ENCODE measurements around the gene PSMB9.

Gene PSMB9

GRCh38 chr6:32886681-32887383, 32.8 kb downstream of the PSMB9 start:
- Histone ChIP-seq H3K36me3 (ENCODE audit: control insufficient read depth in 1 of 2, insufficient read depth in 2 of 2, low read length in 2 of 2) (no peaks in the 10 kb centered on the region), H3K4me3 (ENCODE audit: low read depth in 1 of 2, low read length in 2 of 2) (no peak overlapping the region), H3K9me3 (ENCODE audit: control insufficient read depth in 1 of 2, low read length in 2 of 2) (no peaks in the 10 kb centered on the region), H3K4me1 (ENCODE audit: control insufficient read depth in 1 of 2, insufficient read depth in 2 of 2, low read length in 2 of 2) (peaks cover 0 to 14% of the 10 kb centered on the region in 2 donors), H3K27ac (ENCODE audit: low read length) (peak overlapping the region; percentile 46), H3K27me3 (ENCODE audit: low read depth, low read length) (no peaks in the 10 kb centered on the region)

DNA sequence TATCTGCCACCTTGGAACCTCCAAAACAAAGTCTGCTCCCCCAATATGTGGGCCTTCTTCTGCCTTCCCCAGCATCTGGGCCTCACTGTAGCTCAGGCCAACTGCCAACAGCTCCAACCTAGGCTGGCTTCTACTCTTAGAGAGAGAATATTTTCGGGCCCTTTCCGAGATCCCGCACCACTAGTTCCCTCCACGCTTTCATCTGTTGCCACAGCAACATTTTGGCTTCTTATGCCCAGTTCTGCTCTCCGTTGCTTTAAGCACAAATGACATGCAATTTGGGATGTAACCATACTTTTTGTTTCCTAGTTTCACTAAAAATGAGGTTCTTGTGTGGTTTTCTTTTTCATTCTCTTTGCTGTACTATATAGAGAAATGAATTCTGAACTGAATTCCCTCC, 33.6 kb downstream of the PSMB9 start:
- H3K36me3 ChIP-seq (ENCODE audit: control insufficient read depth in 1 of 2, insufficient read depth in 2 of 2, low read length in 2 of 2): no peaks in the 10 kb centered on the region
- peaks cover 0 to 14% of the 10 kb centered on the region in 2 donors for H3K4me1 ChIP-seq (ENCODE audit: control insufficient read depth in 1 of 2, insufficient read depth in 2 of 2, low read length in 2 of 2)
- H3K27me3 ChIP-seq (ENCODE audit: low read depth, low read length): no peaks in the 10 kb centered on the region
- no peaks in the 10 kb centered on the region for H3K9me3 ChIP-seq (ENCODE audit: control insufficient read depth in 1 of 2, low read length in 2 of 2)
- H3K4me3 ChIP-seq (ENCODE audit: low read depth in 1 of 2, low read length in 2 of 2): no peak overlapping the region
- H3K27ac ChIP-seq (ENCODE audit: low read length): no peak overlapping the region

DNA sequence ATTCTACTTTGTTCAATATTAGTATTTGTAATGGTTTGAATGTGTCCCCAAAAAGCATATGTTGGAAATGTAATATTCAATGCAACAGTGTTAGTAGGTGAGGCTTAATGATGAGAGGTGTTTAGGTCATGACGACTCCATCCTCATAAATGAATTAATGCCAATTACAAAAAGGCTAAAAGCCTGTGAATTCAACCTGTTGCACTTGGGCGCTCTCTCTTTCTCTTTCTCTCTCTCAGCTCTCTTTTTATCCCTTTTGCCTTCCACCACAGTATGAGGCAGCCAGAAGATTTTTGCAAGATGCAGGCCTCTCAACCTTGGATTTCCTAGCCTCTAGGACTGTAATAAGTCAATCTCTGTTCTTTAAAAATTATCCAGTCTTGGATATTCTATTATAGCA, 34.6 kb downstream of the PSMB9 start:
- Histone ChIP-seq H3K4me3 (ENCODE audit: low read depth in 1 of 2, low read length in 2 of 2) (no peak overlapping the region), H3K4me1 (ENCODE audit: control insufficient read depth in 1 of 2, insufficient read depth in 2 of 2, low read length in 2 of 2) (peaks cover 0 to 14% of the 10 kb centered on the region in 2 donors), H3K36me3 (ENCODE audit: control insufficient read depth in 1 of 2, insufficient read depth in 2 of 2, low read length in 2 of 2) (no peaks in the 10 kb centered on the region), H3K9me3 (ENCODE audit: control insufficient read depth in 1 of 2, low read length in 2 of 2) (no peaks in the 10 kb centered on the region), H3K27me3 (ENCODE audit: low read depth, low read length) (no peaks in the 10 kb centered on the region), H3K27ac (ENCODE audit: low read length) (no peak overlapping the region)

DNA sequence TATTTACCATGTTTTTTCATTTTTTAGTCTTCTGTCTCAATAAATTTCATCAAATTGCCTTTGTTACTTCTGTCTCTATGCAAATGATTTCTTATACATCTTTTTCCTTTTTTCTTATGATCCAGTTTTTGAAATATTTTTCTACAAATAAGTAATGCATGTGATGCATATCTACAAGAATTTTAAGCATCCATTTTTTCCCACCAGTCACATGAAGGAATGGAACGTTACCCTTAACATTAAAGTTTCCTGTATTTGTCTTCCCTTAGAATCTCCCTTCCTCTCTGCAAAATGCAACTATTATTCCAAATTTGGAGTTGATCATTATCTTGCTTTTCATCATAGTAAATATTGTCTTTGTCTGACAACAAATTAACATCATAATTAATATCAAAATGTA, 35.5 kb downstream of the PSMB9 start:
- H3K36me3 ChIP-seq (ENCODE audit: control insufficient read depth in 1 of 2, insufficient read depth in 2 of 2, low read length in 2 of 2): no peaks in the 10 kb centered on the region
- no peak overlapping the region for H3K4me3 ChIP-seq (ENCODE audit: low read depth in 1 of 2, low read length in 2 of 2)
- no peaks in the 10 kb centered on the region for H3K9me3 ChIP-seq (ENCODE audit: control insufficient read depth in 1 of 2, low read length in 2 of 2)
- no peaks in the 10 kb centered on the region for H3K27me3 ChIP-seq (ENCODE audit: low read depth, low read length)
- H3K4me1 ChIP-seq (ENCODE audit: control insufficient read depth in 1 of 2, insufficient read depth in 2 of 2, low read length in 2 of 2): peaks cover 0 to 14% of the 10 kb centered on the region in 2 donors
- H3K27ac ChIP-seq (ENCODE audit: low read length): no peak overlapping the region

GRCh38 chr6:32890831-32891230, 36.8 kb downstream of the PSMB9 start:
- Histone ChIP-seq H3K9me3 (ENCODE audit: control insufficient read depth in 1 of 2, low read length in 2 of 2) (no peaks in the 10 kb centered on the region), H3K27me3 (ENCODE audit: low read depth, low read length) (no peaks in the 10 kb centered on the region), H3K4me1 (ENCODE audit: control insufficient read depth in 1 of 2, insufficient read depth in 2 of 2, low read length in 2 of 2) (peaks cover 0 to 21% of the 10 kb centered on the region in 2 donors), H3K4me3 (ENCODE audit: low read depth in 1 of 2, low read length in 2 of 2) (no peak overlapping the region), H3K27ac (ENCODE audit: low read length) (no peak overlapping the region), H3K36me3 (ENCODE audit: control insufficient read depth in 1 of 2, insufficient read depth in 2 of 2, low read length in 2 of 2) (no peaks in the 10 kb centered on the region)

GRCh38 chr6:32894085-32895005, 40.4 kb downstream of the PSMB9 start:
- Histone ChIP-seq H3K9me3 (ENCODE audit: control insufficient read depth in 1 of 2, low read length in 2 of 2) (no peaks in the 10 kb centered on the region), H3K27ac (ENCODE audit: low read length) (peak overlapping the region; percentile 88), H3K4me3 (ENCODE audit: low read depth in 1 of 2, low read length in 2 of 2) (peak overlapping the region; percentile 86 to 89)

DNA sequence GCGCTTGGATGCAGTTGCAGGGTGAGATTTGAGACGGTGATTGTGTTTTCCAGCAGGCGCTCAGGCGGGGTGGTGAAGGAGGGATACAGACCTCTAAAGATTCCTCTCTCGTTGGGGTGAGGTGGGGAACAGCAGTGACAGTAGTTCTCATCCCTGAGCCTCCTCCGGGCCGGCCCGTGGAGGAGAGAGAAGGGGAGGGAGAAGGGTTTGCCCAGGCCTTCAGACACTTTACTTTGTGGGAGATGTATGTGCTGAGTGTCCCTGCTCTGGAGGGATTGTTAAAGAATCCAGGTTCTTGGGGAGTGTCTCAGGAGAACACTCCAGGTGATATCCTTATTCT, 41.0 kb downstream of the PSMB9 start:
- Histone ChIP-seq H3K4me3 (ENCODE audit: low read depth in 1 of 2, low read length in 2 of 2) (peak overlapping the region; percentile 86 to 89), H3K27me3 (ENCODE audit: low read depth, low read length) (no peaks in the 10 kb centered on the region), H3K27ac (ENCODE audit: low read length) (peak overlapping the region; percentile 88), H3K36me3 (ENCODE audit: control insufficient read depth in 1 of 2, insufficient read depth in 2 of 2, low read length in 2 of 2) (no peaks in the 10 kb centered on the region), H3K4me1 (ENCODE audit: control insufficient read depth in 1 of 2, insufficient read depth in 2 of 2, low read length in 2 of 2) (peaks cover 0 to 9% of the 10 kb centered on the region in 2 donors), H3K9me3 (ENCODE audit: control insufficient read depth in 1 of 2, low read length in 2 of 2) (no peaks in the 10 kb centered on the region)

More at GRCh38 chr6:32894085-32895005, 40.4 kb downstream of the PSMB9 start:
- H3K27me3 ChIP-seq (ENCODE audit: low read depth, low read length): no peaks in the 10 kb centered on the region
- H3K4me1 ChIP-seq (ENCODE audit: control insufficient read depth in 1 of 2, insufficient read depth in 2 of 2, low read length in 2 of 2): peaks cover 0 to 9% of the 10 kb centered on the region in 2 donors
- H3K36me3 ChIP-seq (ENCODE audit: control insufficient read depth in 1 of 2, insufficient read depth in 2 of 2, low read length in 2 of 2): no peaks in the 10 kb centered on the region

DNA sequence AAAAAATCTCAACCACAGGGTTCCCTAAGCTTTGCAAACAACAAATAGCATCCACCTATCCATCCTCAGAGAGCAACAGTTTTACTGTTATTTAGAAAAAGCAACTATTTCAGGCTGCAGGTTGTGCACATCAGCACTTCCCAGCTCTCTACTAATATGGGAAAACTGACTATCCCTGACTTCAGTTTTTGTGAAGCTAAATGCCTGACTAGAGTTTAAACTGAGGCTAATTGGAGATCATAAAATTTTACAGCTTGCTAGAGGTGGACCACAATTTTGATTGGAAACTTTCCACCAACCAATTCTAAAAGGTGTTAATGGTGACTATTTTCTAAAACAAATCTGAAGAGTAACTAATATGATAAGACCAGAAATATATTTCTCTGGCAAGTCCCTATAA, 50.0 kb downstream of the PSMB9 start:
- H3K36me3 ChIP-seq (ENCODE audit: control insufficient read depth in 1 of 2, insufficient read depth in 2 of 2, low read length in 2 of 2): no peaks in the 10 kb centered on the region
- H3K27me3 ChIP-seq (ENCODE audit: low read depth, low read length): no peaks in the 10 kb centered on the region
- no peak overlapping the region for H3K4me3 ChIP-seq (ENCODE audit: low read depth in 1 of 2, low read length in 2 of 2)
- no peaks in the 10 kb centered on the region for H3K9me3 ChIP-seq (ENCODE audit: control insufficient read depth in 1 of 2, low read length in 2 of 2)
- no peaks in the 10 kb centered on the region for H3K4me1 ChIP-seq (ENCODE audit: control insufficient read depth in 1 of 2, insufficient read depth in 2 of 2, low read length in 2 of 2)
- H3K27ac ChIP-seq (ENCODE audit: low read length): no peak overlapping the region

DNA sequence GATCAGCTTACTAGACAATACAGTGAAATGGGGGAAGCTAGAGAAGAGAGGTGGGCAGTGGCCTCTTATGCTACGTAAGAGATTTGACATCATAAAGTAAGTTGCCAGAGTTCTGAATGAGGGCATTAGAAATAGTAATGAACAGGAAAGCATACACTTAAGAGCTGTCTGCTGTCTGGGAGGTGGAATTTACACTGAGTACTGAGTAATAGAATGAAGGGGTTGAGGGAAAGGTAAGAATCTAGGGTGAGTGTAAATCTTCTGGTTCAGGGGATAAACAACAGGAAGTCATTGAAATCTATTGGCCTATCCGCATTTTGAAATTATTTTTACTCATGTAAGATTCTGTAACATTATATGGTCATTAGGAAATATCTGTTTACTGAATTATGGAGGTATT, 51.1 kb downstream of the PSMB9 start:
- no peaks in the 10 kb centered on the region for H3K27me3 ChIP-seq (ENCODE audit: low read depth, low read length)
- H3K9me3 ChIP-seq (ENCODE audit: control insufficient read depth in 1 of 2, low read length in 2 of 2): no peaks in the 10 kb centered on the region
- no peaks in the 10 kb centered on the region for H3K4me1 ChIP-seq (ENCODE audit: control insufficient read depth in 1 of 2, insufficient read depth in 2 of 2, low read length in 2 of 2)
- no peaks in the 10 kb centered on the region for H3K36me3 ChIP-seq (ENCODE audit: control insufficient read depth in 1 of 2, insufficient read depth in 2 of 2, low read length in 2 of 2)
- no peak overlapping the region for H3K27ac ChIP-seq (ENCODE audit: low read length)
- H3K4me3 ChIP-seq (ENCODE audit: low read depth in 1 of 2, low read length in 2 of 2): no peak overlapping the region

- H3K4me1 ChIP-seq (ENCODE audit: control insufficient read depth in 1 of 2, insufficient read depth in 2 of 2, low read length in 2 of 2): no peaks in the 10 kb centered on the region
- no peaks in the 10 kb centered on the region for H3K9me3 ChIP-seq (ENCODE audit: control insufficient read depth in 1 of 2, low read length in 2 of 2)
- H3K27ac ChIP-seq (ENCODE audit: low read length): no peak overlapping the region
- no peaks in the 10 kb centered on the region for H3K36me3 ChIP-seq (ENCODE audit: control insufficient read depth in 1 of 2, insufficient read depth in 2 of 2, low read length in 2 of 2)
- H3K4me3 ChIP-seq (ENCODE audit: low read depth in 1 of 2, low read length in 2 of 2): no peak overlapping the region
- H3K27me3 ChIP-seq (ENCODE audit: low read depth, low read length): no peaks in the 10 kb centered on the region
Observed at GRCh38 chr6:32906539-32906938, 52.5 kb downstream of the PSMB9 start.

GRCh38 chr6:32908897-32909296, 54.9 kb downstream of the PSMB9 start:
- Histone ChIP-seq H3K27ac (ENCODE audit: low read length) (no peak overlapping the region), H3K4me1 (ENCODE audit: control insufficient read depth in 1 of 2, insufficient read depth in 2 of 2, low read length in 2 of 2) (no peaks in the 10 kb centered on the region), H3K36me3 (ENCODE audit: control insufficient read depth in 1 of 2, insufficient read depth in 2 of 2, low read length in 2 of 2) (no peaks in the 10 kb centered on the region), H3K27me3 (ENCODE audit: low read depth, low read length) (no peaks in the 10 kb centered on the region), H3K9me3 (ENCODE audit: control insufficient read depth in 1 of 2, low read length in 2 of 2) (no peaks in the 10 kb centered on the region), H3K4me3 (ENCODE audit: low read depth in 1 of 2, low read length in 2 of 2) (no peak overlapping the region)
